ENCODE data around the gene IL15RA. TPM values are rescaled to one million over a fixed set of nuclear protein-coding genes. Genes with fewer than 3 reads are reported as not detected.

IL15RA gene
- total and polyA plus RNA-seq, 8 donors = 6.7 to 63.0 (median 15.9) TPM

DNA sequence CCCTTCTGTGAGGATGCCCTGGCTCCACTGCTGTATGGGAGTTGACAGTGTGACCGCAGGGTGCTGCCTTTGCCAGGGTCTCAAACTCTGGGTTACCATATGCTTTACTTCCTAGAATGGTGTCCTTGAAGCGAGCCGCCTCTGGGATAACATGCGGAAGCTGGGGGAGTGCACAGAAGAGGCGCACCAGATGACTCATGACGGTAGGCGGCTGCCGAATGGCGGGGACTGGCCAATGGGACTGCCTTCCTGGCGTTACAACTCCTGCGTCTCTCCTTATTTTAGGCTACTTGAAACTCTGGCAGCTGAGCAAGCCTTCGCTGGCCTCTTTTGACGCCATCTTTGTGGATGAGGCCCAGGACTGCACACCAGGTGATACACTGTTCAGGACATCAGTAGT is 60.0 kb downstream of the IL15RA start:
- Histone ChIP-seq H3K27me3 (no peaks in the 10 kb centered on the region), H3K36me3 (peaks cover 91 to 100% (median 100%) of the 10 kb centered on the region in 4 donors), H3K27ac (no peak overlapping the region), H3K4me1 (no peaks in the 10 kb centered on the region), H3K4me3 (no peak overlapping the region), H3K9me3 (no peaks in the 10 kb centered on the region)
- WGBS, 5 donors = 96 to 98% (median 98%) methylated on average over 12 to 13 of the region's 13 CpGs
- intact Hi-C loops (cut with DNase I; ENCODE audit: low total_unique reads) = no loop called here
- DNase-seq = no peak
- TF ChIP-seq EP300 (IDR thresholded peaks at IDR 0.05) (no peak), POLR2A (IDR thresholded peaks at IDR 0.05) (no peak), POLR2AphosphoS5 (IDR thresholded peaks at IDR 0.05) (no peak)
- TF ChIP-seq, protein P1, sequence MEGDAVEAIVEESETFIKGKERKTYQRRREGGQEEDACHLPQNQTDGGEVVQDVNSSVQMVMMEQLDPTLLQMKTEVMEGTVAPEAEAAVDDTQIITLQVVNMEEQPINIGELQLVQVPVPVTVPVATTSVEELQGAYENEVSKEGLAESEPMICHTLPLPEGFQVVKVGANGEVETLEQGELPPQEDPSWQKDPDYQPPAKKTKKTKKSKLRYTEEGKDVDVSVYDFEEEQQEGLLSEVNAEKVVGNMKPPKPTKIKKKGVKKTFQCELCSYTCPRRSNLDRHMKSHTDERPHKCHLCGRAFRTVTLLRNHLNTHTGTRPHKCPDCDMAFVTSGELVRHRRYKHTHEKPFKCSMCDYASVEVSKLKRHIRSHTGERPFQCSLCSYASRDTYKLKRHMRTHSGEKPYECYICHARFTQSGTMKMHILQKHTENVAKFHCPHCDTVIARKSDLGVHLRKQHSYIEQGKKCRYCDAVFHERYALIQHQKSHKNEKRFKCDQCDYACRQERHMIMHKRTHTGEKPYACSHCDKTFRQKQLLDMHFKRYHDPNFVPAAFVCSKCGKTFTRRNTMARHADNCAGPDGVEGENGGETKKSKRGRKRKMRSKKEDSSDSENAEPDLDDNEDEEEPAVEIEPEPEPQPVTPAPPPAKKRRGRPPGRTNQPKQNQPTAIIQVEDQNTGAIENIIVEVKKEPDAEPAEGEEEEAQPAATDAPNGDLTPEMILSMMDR (IDR thresholded peaks at IDR 0.05) = no peak

DNA sequence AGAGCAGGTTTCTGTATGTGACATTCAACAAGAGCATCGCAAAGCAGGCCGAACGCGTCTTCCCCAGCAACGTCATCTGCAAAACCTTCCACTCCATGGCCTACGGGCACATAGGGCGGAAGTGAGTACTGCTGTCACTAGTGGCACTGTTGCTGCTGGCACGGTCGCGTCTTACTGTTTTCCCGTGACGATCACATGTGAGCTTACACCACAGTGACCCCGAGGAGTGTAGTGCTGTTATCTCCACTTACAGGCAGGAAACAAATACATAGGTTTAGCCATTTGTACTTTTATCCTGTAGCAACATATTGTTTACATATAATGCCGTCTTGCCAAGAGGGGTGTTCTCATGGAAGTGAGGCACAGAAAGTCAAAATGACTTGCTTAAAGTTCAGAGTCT is 61.9 kb downstream of the IL15RA start:
- Histone ChIP-seq H3K27me3 (no peaks in the 10 kb centered on the region), H3K9me3 (no peaks in the 10 kb centered on the region), H3K36me3 (peaks cover 91 to 100% (median 100%) of the 10 kb centered on the region in 4 donors), H3K4me1 (peaks cover 0 to 12% (median 0%) of the 10 kb centered on the region in 4 donors), H3K27ac (no peak overlapping the region), H3K4me3 (no peak overlapping the region)
- WGBS, 5 donors = 88 to 92% (median 89%) methylated on average over 14 of the region's 14 CpGs
- DNase-seq = no peak
- intact Hi-C loops (cut with DNase I; ENCODE audit: low total_unique reads) = no loop called here
- TF ChIP-seq POLR2A (IDR thresholded peaks at IDR 0.05) (no peak), EP300 (IDR thresholded peaks at IDR 0.05) (no peak), POLR2AphosphoS5 (IDR thresholded peaks at IDR 0.05) (no peak)
- TF ChIP-seq, protein P1 (IDR thresholded peaks at IDR 0.05) = no peak

DNA sequence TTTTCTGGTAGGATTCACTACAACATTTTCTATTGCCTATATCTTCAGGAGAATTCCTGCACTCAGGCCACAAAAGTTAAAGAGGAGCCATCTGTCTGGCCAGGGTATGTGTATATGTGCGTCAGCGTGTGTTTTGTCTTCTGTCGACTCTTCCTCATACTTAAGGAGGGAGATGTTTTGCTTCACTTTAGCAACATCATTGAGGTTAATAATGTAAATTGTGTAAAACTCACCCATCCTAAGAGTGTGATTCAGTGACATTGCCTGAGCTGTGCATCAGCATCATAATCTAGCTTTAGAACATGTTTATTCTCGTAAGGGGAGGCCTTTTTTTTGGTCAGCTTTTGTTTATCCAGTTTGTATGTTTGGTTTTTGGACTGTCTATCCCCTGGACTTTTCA is 63.6 kb downstream of the IL15RA start:
- DNase-seq = no peak
- Histone ChIP-seq H3K4me1 (peaks cover 0 to 13% (median 0%) of the 10 kb centered on the region in 4 donors), H3K9me3 (no peaks in the 10 kb centered on the region), H3K36me3 (peaks cover 92 to 100% (median 100%) of the 10 kb centered on the region in 4 donors), H3K27me3 (no peaks in the 10 kb centered on the region), H3K27ac (peak overlapping the region in 2 of 5 donors; percentile 21 to 66), H3K4me3 (no peak overlapping the region)
- TF ChIP-seq EP300 (IDR thresholded peaks at IDR 0.05) (no peak), POLR2A (IDR thresholded peaks at IDR 0.05) (no peak), POLR2AphosphoS5 (IDR thresholded peaks at IDR 0.05) (peak in 2 of 3 donors; percentile 29 to 37)
- TF ChIP-seq, protein P1 (IDR thresholded peaks at IDR 0.05) = no peak
- 80 to 92% (median 83%) methylated on average over 4 of the region's 4 CpGs for WGBS, 5 donors
- intact Hi-C loops (cut with DNase I; ENCODE audit: low total_unique reads) = no loop called here

DNA sequence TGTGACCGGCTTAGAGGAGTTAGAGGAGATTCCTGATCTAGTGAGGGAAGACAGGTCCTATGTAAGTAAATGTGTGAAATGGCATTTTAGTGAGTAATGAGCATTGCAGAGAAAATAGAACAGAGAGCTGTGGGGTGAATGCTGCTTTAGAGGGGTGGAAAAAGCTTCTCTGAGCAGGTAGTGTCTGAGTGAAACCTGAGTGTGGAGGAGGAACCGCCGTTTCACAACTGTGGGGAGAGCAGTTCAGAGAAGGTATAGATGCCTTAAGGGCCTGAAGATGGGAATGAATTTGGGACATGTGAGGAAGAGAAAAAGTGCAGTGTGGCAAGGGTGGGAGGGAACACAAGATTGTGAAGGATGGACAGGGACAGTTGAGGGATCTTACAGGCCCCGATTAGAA is 65.7 kb downstream of the IL15RA start:
- 94 to 99% (median 95%) methylated on average over 4 of the region's 4 CpGs for WGBS, 5 donors
- no peak overlapping the region for H3K27ac ChIP-seq

More for the DNA sequence above, 65.7 kb downstream of the IL15RA start:
- H3K36me3 ChIP-seq = peaks cover 74 to 98% (median 91%) of the 10 kb centered on the region in 4 donors
- TF ChIP-seq EP300 (IDR thresholded peaks at IDR 0.05) = no peak
- TF ChIP-seq POLR2AphosphoS5 (IDR thresholded peaks at IDR 0.05) = no peak
- TF ChIP-seq, protein P1 (IDR thresholded peaks at IDR 0.05) = no peak
- no peak for TF ChIP-seq POLR2A (IDR thresholded peaks at IDR 0.05)
- intact Hi-C loops (cut with DNase I; ENCODE audit: low total_unique reads) = no loop called here
- no peak overlapping the region for H3K4me3 ChIP-seq
- no peak for DNase-seq
- no peaks in the 10 kb centered on the region for H3K9me3 ChIP-seq
- H3K4me1 ChIP-seq = peaks cover 0 to 13% (median 0%) of the 10 kb centered on the region in 4 donors
- no peaks in the 10 kb centered on the region for H3K27me3 ChIP-seq
